HL-60 (cell line): ENCODE measurements around the gene WBP1.
A peak's percentile ranks its signal among the peaks of the same experiment; 100 is the strongest.
"Not testable (repeated sequence)": the region's sequence is repeated elsewhere in the genome, so short reads cannot be mapped to it uniquely, and the experiment has no call there.

Experiments used
- DNase-seq, 2 experiments: peaks; one replicate each; pipeline ENCODE4 v3.0.0-alpha.2; 2010 to 2020; ENCODE audit warnings: low read depth in 1 of 2, low spot score in 1 of 2
- H3K27ac ChIP-seq: fragments of 250-450 bp; sonication (Bioruptor Pico); replicated peaks from 2 replicates; pipeline ENCODE4 v1.5.1; 2020; ENCODE audit warnings: mild to moderate bottlenecking, moderate library complexity
- H3K27me3 ChIP-seq: fragments of 250-450 bp; sonication (Bioruptor Pico); 2 replicates; pipeline ENCODE4 v1.5.1; 2021; ENCODE audit warnings: mild to moderate bottlenecking, moderate library complexity; ENCODE audit not compliant: insufficient read depth, poor library complexity, severe bottlenecking
- H3K4me3 ChIP-seq: replicated peaks from 2 replicates; pipeline ENCODE4 v1.5.1; 2011; ENCODE audit warnings: mild to moderate bottlenecking, control low read depth, low read length; ENCODE audit not compliant: insufficient read depth
- GABPA ChIP-seq: IDR thresholded peaks from 2 replicates; pipeline ENCODE4 v1.6.1; 2012; ENCODE audit warnings: low read depth
- POLR2AphosphoS5 ChIP-seq: IDR thresholded peaks from 2 replicates; pipeline ENCODE4 v1.6.1; 2012; ENCODE audit warnings: low read depth
- SPI1 ChIP-seq: IDR thresholded peaks from 2 replicates; pipeline ENCODE4 v1.6.1; 2012; ENCODE audit warnings: low read depth, mild to moderate bottlenecking, borderline replicate concordance
- TF ChIP-seq, protein P1 (sequence below): IDR thresholded peaks from one replicate; pipeline ENCODE4 v1.5.1; 2011; ENCODE audit warnings: low read length, control low read depth, inconsistent platforms; ENCODE audit not compliant: insufficient read depth
- TF ChIP-seq, protein P2 (sequence below): IDR thresholded peaks from 2 replicates; pipeline ENCODE4 v1.6.1; 2012; ENCODE audit warnings: low read depth; ENCODE audit not compliant: insufficient replicate concordance

Gene WBP1

DNA sequence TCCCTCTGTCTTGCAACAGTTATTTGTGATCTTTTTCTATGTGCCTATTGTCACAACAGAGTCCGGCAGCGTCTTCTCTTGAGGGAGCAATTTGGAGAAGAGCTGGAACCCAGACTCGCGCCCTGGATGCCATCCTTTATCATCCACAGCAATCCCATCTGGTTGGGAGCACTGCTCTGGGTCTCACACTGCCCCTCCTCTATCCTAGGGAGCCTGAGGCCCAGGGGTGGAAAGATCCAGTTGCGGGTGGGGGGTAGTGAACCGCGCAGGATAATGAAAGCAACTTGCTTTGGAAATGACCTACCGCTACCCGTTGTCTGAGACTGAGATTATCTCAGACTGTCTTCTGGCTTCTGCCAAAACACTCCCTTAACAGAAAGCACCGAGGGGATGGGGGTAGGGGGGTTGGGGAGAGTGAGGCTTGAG lies 713 bp downstream of the WBP1 start:
- Histone ChIP-seq H3K27ac (peak overlapping the region; percentile 58), H3K4me3 (peak overlapping the region; percentile 72), H3K27me3 (no peaks in the 10 kb centered on the region)
- no peak for DNase-seq
- TF ChIP-seq, protein P1, sequence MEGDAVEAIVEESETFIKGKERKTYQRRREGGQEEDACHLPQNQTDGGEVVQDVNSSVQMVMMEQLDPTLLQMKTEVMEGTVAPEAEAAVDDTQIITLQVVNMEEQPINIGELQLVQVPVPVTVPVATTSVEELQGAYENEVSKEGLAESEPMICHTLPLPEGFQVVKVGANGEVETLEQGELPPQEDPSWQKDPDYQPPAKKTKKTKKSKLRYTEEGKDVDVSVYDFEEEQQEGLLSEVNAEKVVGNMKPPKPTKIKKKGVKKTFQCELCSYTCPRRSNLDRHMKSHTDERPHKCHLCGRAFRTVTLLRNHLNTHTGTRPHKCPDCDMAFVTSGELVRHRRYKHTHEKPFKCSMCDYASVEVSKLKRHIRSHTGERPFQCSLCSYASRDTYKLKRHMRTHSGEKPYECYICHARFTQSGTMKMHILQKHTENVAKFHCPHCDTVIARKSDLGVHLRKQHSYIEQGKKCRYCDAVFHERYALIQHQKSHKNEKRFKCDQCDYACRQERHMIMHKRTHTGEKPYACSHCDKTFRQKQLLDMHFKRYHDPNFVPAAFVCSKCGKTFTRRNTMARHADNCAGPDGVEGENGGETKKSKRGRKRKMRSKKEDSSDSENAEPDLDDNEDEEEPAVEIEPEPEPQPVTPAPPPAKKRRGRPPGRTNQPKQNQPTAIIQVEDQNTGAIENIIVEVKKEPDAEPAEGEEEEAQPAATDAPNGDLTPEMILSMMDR: no peak
- TF ChIP-seq, protein P2, sequence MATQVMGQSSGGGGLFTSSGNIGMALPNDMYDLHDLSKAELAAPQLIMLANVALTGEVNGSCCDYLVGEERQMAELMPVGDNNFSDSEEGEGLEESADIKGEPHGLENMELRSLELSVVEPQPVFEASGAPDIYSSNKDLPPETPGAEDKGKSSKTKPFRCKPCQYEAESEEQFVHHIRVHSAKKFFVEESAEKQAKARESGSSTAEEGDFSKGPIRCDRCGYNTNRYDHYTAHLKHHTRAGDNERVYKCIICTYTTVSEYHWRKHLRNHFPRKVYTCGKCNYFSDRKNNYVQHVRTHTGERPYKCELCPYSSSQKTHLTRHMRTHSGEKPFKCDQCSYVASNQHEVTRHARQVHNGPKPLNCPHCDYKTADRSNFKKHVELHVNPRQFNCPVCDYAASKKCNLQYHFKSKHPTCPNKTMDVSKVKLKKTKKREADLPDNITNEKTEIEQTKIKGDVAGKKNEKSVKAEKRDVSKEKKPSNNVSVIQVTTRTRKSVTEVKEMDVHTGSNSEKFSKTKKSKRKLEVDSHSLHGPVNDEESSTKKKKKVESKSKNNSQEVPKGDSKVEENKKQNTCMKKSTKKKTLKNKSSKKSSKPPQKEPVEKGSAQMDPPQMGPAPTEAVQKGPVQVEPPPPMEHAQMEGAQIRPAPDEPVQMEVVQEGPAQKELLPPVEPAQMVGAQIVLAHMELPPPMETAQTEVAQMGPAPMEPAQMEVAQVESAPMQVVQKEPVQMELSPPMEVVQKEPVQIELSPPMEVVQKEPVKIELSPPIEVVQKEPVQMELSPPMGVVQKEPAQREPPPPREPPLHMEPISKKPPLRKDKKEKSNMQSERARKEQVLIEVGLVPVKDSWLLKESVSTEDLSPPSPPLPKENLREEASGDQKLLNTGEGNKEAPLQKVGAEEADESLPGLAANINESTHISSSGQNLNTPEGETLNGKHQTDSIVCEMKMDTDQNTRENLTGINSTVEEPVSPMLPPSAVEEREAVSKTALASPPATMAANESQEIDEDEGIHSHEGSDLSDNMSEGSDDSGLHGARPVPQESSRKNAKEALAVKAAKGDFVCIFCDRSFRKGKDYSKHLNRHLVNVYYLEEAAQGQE: no peak
- TF ChIP-seq GABPA: no peak
- no peak for TF ChIP-seq POLR2AphosphoS5
- no peak for TF ChIP-seq SPI1

DNA sequence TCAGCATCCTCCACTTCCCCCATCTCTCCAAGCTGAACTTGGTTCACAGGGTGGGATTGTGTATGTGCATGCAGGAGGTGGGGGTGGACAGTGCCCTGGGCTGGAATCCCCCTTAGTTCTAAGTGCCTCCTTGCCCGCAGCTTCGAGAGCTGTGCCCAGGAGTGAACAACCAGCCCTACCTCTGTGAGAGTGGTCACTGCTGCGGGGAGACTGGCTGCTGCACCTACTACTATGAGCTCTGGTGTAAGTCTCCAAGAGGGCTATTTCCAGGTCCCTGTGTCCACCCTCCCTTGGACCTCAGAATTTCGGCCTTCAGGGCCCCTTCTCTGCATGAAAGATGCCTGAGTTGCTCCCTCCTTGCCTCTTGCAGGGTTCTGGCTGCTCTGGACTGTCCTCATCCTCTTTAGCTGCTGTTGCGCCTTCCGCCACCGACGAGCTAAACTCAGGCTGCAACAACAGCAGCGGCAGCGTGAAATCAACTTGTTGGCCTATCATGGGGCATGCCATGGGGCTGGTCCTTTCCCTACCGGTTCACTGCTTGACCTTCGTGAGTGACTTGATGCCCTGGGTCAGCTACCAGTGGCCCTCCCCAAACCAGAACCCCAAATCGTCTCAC lies 1.4 kb downstream of the WBP1 start:
- not testable (repeated sequence) for H3K4me3 ChIP-seq, H3K27me3 ChIP-seq, DNase-seq, H3K27ac ChIP-seq

DNA sequence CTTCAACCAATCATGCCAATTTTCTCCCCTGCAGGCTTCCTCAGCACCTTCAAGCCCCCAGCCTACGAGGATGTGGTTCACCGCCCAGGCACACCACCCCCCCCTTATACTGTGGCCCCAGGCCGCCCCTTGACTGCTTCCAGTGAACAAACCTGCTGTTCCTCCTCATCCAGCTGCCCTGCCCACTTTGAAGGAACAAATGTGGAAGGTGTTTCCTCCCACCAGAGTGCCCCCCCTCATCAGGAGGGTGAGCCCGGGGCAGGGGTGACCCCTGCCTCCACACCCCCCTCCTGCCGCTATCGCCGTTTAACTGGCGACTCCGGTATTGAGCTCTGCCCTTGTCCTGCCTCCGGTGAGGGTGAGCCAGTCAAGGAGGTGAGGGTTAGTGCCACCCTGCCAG lies 1.9 kb downstream of the WBP1 start:
- not testable (repeated sequence) for H3K27ac ChIP-seq, DNase-seq, H3K4me3 ChIP-seq, H3K27me3 ChIP-seq

DNA sequence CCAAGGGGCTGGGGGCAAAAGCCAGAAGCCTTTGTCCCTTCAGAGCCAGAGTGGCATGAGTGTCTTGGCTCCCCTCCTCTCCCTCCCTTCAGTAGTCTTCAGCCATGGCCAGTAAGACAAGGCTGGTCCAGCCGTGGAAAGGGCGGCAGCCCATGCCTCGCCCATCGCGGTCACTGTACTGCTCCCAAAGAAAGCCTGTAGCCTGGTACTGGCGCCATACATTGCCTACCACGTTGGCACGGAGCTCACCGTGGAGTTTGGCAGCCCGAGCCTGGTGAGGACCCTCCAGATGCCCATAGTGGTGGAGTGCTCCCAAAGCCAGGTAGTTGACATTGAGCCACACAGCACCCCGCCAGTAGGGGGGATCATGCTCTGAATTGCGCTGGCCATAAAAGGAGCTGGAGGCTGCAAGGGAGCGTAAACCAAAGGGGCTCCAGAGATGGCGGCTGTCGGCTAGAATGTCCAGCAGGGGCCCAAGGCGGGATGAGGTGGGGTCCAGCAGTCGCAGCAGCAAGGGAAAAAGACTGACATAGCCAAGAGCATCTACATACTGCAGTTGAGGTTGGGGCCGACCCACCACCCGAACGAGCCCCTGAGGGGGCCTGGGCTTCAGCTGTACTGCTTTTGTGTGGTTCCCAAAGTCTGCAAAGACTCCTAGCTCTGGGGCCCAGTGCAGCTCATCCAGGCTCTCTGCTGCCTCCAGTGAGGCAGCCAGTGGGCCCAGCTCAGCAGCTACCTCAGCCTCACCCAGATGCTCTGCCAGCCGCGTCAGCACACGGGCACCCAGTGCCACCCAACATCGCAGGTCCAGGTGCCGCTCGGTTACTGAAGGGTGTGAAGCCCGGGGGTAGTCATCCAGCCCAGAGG lies 3.2 kb downstream of the WBP1 start:
- no peak overlapping the region for H3K4me3 ChIP-seq
- TF ChIP-seq, protein P2: no peak
- no peak for TF ChIP-seq GABPA
- TF ChIP-seq SPI1: no peak
- TF ChIP-seq POLR2AphosphoS5: no peak; the same call in 1 of the 2 replicates
- TF ChIP-seq, protein P1: no peak
- no peak overlapping the region for H3K27ac ChIP-seq
- H3K27me3 ChIP-seq: no peaks in the 10 kb centered on the region
- no peak for DNase-seq
